Fibroblast of upper back skin (primary cell): ENCODE results near the gene AMPD2.
"Not testable (repeated sequence)": the region's sequence is repeated elsewhere in the genome, so short reads cannot be mapped to it uniquely, and the experiment has no call there.

Experiments
- DNase-seq: peaks from one replicate; pipeline ENCODE4 v3.0.0-alpha.2; 2013

AMPD2 gene

GRCh38 chr1:109653306-109653705 lies 33.7 kb downstream of the AMPD2 start:
- peak; percentile 49 for DNase-seq

- no peak for DNase-seq
Measured at GRCh38 chr1:109654519-109654918, 34.9 kb downstream of the AMPD2 start.

DNA sequence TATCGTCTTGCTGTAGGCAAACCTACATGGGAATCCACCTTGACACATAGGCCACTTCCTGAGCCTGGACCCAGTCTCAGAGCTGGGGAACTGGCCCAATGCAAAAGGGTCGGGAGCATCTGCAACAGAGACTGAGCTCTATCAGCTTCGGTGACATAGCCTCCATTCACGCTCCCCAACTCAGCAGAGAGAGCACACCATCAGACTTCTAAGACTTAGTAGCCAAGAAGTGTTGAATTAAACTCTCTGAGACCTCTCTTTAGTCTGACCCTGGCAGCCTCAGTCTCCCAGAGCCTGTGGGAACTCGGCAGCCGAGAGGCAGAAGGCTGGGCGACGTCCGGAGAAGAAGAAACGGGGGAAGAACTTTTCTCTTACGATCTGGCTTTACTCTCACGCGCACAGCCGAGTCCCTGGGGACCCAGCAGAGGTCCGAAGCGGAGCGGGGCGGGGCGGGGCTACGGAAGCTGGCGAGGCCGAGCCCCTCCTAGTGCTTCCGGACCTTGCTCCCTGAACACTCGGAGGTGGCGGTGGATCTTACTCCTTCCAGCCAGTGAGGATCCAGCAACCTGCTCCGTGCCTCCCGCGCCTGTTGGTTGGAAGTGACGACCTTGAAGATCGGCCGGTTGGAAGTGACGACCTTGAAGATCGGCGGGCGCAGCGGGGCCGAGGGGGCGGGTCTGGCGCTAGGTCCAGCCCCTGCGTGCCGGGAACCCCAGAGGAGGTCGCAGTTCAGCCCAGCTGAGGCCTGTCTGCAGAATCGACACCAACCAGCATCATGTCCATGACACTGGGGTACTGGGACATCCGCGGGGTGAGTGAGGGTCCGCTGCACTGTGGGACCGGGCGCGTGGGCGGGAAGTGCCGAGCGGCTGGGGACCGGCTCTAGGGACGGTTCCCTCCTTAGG lies 36.2 kb downstream of the AMPD2 start, which contains the start of gene GSTM4:
TSS of gene GSTM4 (plus strand) at position 485 of the 905 bp plus-strand sequence. CDS start at position 776, 291 bp downstream.
- peak; percentile 73 for DNase-seq

DNA sequence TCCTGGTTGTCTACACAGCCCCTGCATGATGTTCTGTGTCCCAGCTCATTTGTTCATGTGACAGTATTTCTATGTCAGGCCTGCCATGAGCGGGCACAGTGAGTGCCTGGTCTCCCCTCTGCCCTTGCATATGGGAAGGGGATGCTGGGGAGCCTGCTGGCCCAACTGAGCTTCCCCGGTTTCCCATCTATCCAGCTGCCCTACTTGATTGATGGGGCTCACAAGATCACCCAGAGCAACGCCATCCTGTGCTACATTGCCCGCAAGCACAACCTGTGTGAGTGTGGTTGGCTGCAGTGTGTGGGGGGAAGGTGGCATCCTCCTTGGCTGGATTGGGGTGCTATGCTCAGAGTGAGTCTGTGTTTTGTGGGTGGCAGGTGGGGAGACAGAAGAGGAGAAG lies 37.8 kb downstream of the AMPD2 start:
- no peak for DNase-seq

GRCh38 chr1:109657970-109658369 lies 38.3 kb downstream of the AMPD2 start:
- no peak for DNase-seq

- no peak for DNase-seq
Measured at GRCh38 chr1:109658533-109659042, 39.0 kb downstream of the AMPD2 start.

- DNase-seq, result no peak
Measured at GRCh38 chr1:109659145-109659544, 39.5 kb downstream of the AMPD2 start.

GRCh38 chr1:109659997-109660690 lies 40.5 kb downstream of the AMPD2 start:
- peak; percentile 17 for DNase-seq

GRCh38 chr1:109660691-109661026 lies 41.0 kb downstream of the AMPD2 start:
- DNase-seq, result not testable (repeated sequence)

DNA sequence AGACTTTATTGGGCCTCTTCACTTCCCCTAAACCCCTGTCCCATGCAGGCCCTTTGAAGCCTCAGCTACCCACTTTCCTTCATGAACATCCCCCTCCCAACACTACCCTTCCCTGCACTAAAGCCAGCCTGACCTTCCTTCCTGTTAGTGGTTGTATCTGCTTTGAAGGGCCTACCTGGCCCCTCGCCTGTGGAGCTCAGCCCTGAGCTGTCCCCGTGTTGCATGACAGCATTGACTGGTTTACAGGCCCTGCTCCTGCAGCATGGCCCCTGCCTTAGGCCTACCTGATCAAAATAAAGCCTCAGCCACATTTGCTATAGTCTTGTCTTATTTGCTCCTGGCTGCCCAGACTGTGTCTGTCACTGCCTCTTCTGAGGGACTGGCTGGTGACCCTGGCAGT lies 41.8 kb downstream of the AMPD2 start:
- no peak for DNase-seq

GRCh38 chr1:109664671-109665070 lies 45.0 kb downstream of the AMPD2 start:
- no peak for DNase-seq

- peak; percentile 86 for DNase-seq
Measured at GRCh38 chr1:109667452-109668122, 48.0 kb downstream of the AMPD2 start, which contains the start of gene GSTM2. GSTM2 (plus strand) TSS chr1:109668057; CDS start chr1:109668116, 59 bp downstream.

- DNase-seq, result no peak
Measured at GRCh38 chr1:109668123-109668775, 48.6 kb downstream of the AMPD2 start.

DNA sequence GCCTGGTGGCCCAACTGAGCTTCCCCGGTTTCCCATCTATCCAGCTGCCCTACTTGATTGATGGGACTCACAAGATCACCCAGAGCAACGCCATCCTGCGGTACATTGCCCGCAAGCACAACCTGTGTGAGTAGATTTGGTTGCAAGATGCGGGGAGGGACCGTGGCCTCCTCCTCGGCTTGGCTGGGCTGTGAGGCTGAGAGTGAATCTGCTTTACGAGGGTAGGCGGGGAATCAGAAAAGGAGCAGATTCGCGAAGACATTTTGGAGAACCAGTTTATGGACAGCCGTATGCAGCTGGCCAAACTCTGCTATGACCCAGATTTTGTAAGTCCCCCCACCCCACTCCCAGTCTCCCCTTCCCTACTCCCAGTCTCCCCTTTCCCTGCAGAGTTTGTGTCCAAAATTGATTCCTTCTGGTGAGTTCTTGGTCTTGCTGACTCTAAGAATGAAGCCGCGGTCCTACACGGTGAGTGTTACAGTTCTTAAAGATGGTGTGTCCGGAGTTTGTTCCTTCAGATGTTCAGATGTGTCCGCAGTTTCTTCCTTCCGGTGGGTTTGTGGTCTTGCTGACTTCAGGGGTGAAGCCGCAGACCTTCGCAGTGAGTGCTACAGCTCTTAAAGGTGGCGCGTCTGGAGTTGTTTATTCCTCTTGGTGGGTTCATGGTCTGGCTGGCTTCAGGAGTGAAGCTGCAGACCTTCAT lies 49.8 kb downstream of the AMPD2 start:
- DNase-seq, result no peak

- not testable (repeated sequence) for DNase-seq
Measured at GRCh38 chr1:109669949-109670302, 50.3 kb downstream of the AMPD2 start.

DNA sequence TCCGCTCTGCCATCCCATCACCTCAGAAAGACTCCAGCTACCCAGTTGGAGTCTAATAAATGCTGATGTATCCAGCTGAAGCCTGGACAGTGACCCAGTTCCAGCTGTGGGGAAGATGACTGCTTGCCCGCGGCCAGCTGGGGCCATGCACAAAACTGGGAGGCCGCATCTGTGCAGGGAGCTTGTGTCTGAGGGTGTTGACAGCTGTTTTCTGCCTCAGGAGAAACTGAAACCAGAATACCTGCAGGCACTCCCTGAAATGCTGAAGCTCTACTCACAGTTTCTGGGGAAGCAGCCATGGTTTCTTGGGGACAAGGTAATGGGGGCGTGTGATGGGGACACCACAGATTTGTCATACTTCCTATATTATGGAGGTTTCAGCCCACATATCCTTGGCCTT lies 51.4 kb downstream of the AMPD2 start:
- no peak for DNase-seq

DNA sequence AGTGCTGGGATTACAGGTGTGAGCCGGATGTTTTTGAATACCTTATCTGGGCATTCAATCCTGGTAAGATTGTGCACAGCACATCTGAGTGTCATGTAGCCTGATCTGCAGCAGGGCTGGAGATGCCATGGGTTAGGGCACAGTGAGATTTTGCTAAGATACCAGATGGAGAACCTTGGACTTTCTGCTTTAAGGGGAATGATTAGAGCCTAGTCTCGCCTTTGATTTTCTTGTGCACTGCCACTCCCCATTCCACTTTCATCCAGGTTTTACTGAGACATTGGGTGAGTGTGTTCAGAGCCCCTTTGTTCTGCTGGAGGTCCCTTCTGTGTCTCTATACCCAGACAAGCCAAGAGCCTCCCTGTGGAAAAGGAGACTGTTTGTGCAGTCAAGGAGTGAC lies 54.2 kb downstream of the AMPD2 start:
- DNase-seq, result not testable (repeated sequence)

- not testable (repeated sequence) for DNase-seq
Measured at GRCh38 chr1:109676683-109677381, 57.2 kb downstream of the AMPD2 start.

DNA sequence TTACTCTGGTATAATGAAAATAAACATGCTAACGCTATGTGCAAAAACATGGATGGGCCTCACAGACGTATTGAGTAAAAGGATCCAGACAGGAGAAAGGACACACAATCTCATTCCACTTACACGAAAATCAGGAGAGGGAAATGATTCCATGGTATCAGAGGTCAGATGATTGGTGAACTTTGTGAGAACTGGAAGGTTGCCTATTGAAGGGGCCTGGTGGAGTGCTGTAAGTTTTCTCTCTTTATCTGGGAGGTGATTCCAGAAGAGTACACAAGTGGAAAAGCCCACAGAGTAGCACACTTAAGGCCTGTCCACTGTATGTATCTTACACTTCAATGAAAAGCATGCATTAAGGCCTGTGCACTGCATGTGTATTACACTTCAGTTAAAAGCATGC lies 57.8 kb downstream of the AMPD2 start:
- no peak for DNase-seq

DNA sequence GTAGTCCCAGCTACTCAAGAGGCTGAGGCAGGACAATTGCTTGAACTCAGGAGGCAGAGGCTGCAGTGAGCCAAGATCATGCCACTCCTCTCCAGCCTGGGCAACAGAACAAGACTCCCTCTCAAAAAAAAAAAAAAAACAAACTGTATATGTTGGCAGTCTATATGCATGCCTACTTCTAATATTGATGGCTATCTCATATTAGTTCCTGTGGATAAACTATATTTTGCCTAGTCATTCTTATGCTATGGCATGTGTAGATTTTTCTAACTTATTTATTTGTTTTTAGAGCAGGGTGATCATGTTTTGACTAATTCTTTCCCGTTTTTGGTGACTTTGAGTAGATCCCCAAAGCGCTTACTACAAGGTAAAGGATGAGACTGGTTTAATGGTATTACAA lies 59.0 kb downstream of the AMPD2 start:
- DNase-seq, result not testable (repeated sequence)
